ENCODE measurements around the gene RBFA. TPM values are rescaled to one million over a fixed set of nuclear protein-coding genes. Genes with fewer than 3 reads are reported as not detected.

The RBFA gene
- total and polyA plus RNA-seq, 2 donors (not counting 3 experiments of a cell fraction or from before 2014, with no cell fraction given), result 27.4 to 34.8 TPM

DNA sequence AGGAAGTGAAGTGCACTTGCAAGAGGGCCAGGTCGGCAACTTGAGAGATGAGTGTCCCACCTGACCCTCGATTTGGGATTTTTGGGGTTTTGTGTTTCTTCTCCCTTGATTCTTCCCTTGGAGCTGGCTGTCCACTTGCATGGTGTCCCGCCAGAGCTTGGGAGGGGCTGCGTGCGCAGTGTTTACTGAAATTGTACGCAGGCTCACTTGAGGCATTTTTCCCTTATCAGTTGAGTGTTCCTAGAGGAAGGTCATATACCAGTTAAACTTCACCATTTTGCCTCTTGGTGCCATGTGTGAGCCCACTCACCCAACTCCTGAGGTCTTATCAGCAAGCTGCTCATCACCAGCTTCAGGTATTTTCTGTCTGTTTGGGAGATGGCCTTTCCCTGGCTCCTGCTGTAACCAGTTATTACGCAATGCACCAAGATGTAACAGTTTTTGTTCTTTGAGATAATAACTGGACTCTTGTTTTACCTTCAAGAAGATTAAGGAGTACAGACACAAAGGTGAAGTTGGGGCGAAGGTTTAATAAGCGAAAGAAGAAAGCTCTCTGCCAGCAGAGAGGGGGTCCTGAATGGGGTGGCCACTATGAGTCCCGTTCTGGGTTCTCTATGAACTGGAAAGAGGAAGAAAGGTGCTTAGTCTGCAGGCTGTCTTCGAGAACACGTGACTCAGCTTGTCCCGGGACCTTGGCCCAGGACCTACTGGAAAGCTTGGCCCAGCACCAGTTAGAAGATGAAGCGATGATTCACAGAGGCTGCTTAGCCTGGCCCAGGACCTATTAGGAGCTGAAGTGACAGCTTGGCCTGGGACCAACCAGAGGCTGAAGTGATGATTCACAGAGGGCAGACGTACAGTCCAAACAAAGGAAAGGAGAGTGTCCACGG is 24.3 kb upstream of the RBFA start:
- POLR2A ChIA-PET, result no interaction called here
- dilution Hi-C loops (cut with MboI; ENCODE audit: extremely low pct_ligation_motif_present, low sequenced_read_pairs) (no loop called here), intact Hi-C loops (cut with micrococcal nuclease) (no loop called here)
- FAIRE-seq, result no peak
- CTCF ChIA-PET, result interaction anchor here (1.1 kb wide), 1 partner anchor 58 kb away, joined by 4 read pairs; the partner anchor contains the start of gene SLC66A2
- no peaks in the 10 kb centered on the region for H3K27me3 ChIP-seq (ENCODE audit: control insufficient read depth in 2 of 2, insufficient read depth in 2 of 2, low read length in 2 of 2)
- H3K79me2 ChIP-seq (ENCODE audit: control insufficient read depth, insufficient read depth, low read length), result no peaks in the 10 kb centered on the region
- no peak overlapping the region for H3K27ac ChIP-seq (ENCODE audit: insufficient read depth, low read depth, low read length)
- no peak overlapping the region for H2AFZ ChIP-seq (ENCODE audit: low read depth, low read length)
- H4K20me1 ChIP-seq (replicated peaks; ENCODE audit: control insufficient read depth, extremely low read depth, insufficient read depth, low read length), result no peaks in the 10 kb centered on the region
- DNase-seq (ENCODE audit: low read depth, low spot score), result peak; percentile 38
- H3K9me3 ChIP-seq (replicated peaks; ENCODE audit: control insufficient read depth, insufficient read depth, low read length), result no peaks in the 10 kb centered on the region
- TF ChIP-seq, protein P1, sequence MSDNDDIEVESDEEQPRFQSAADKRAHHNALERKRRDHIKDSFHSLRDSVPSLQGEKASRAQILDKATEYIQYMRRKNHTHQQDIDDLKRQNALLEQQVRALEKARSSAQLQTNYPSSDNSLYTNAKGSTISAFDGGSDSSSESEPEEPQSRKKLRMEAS (IDR thresholded peaks at IDR 0.05; ENCODE audit: insufficient read depth, insufficient read length), result no peak
- TF ChIP-seq FOS (IDR thresholded peaks at IDR 0.05; ENCODE audit: borderline replicate concordance, insufficient read depth, low read length) (no peak), EZH2 (IDR thresholded peaks at IDR 0.05; ENCODE audit: borderline replicate concordance, low read depth, low read length, severe bottlenecking) (no peak), MYC (IDR thresholded peaks at IDR 0.05; ENCODE audit: low read depth, low read length) (no peak), POLR2AphosphoS5 (IDR thresholded peaks at IDR 0.05; ENCODE audit: insufficient read depth, low read depth, low read length) (no peak), JUN (IDR thresholded peaks at IDR 0.05; ENCODE audit: borderline replicate concordance, insufficient read depth, insufficient read length, low read depth) (no peak), GATA2 (IDR thresholded peaks at IDR 0.05; ENCODE audit: insufficient read depth, insufficient read length, low read depth, low read length) (no peak), POLR2A (IDR thresholded peaks at IDR 0.05; ENCODE audit: low read depth, low read length) (no peak)
- TF ChIP-seq, protein P2, sequence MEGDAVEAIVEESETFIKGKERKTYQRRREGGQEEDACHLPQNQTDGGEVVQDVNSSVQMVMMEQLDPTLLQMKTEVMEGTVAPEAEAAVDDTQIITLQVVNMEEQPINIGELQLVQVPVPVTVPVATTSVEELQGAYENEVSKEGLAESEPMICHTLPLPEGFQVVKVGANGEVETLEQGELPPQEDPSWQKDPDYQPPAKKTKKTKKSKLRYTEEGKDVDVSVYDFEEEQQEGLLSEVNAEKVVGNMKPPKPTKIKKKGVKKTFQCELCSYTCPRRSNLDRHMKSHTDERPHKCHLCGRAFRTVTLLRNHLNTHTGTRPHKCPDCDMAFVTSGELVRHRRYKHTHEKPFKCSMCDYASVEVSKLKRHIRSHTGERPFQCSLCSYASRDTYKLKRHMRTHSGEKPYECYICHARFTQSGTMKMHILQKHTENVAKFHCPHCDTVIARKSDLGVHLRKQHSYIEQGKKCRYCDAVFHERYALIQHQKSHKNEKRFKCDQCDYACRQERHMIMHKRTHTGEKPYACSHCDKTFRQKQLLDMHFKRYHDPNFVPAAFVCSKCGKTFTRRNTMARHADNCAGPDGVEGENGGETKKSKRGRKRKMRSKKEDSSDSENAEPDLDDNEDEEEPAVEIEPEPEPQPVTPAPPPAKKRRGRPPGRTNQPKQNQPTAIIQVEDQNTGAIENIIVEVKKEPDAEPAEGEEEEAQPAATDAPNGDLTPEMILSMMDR (IDR thresholded peaks at IDR 0.05; ENCODE audit: extremely low read depth in 1 of 2, insufficient read depth in 1 of 2, low read depth in 1 of 2, low read length in 2 of 2), result no peak
- H3K4me2 ChIP-seq (ENCODE audit: insufficient read depth, low read length), result no peak overlapping the region
- H3K4me1 ChIP-seq (ENCODE audit: control insufficient read depth, extremely low read depth, insufficient read depth, low read length), result no peaks in the 10 kb centered on the region
- H3K9ac ChIP-seq (replicated peaks; ENCODE audit: extremely low read depth, insufficient read depth, low read length), result no peak overlapping the region
- H3K36me3 ChIP-seq (ENCODE audit: control insufficient read depth in 2 of 2, extremely low read depth in 1 of 2, insufficient read depth in 2 of 2, low read length in 2 of 2), result no peaks in the 10 kb centered on the region
- H3K4me3 ChIP-seq (replicated peaks in 1 of 3; ENCODE audit: insufficient read depth in 1 of 3, low read depth in 1 of 3, low read length in 3 of 3), result no peak overlapping the region
- no peaks in the 10 kb centered on the region for H3K9me1 ChIP-seq (replicated peaks; ENCODE audit: control insufficient read depth, extremely low read depth, insufficient read depth, low read length)
- BruUV-seq (replicated peaks), result no TSS peak
